Inflammatory macrophage treated with lipopolysaccharide for 1 hour (primary cell): Measurements from ENCODE around the gene GPR137.
"Not testable (repeated sequence)": the region's sequence is repeated elsewhere in the genome, so short reads cannot be mapped to it uniquely, and the experiment has no call there.

Source experiments
- DNase-seq, 2 donors: peaks; one replicate each; pipeline ENCODE4 v3.0.0-alpha.2; 2020 to 2022

Gene GPR137, protein sequence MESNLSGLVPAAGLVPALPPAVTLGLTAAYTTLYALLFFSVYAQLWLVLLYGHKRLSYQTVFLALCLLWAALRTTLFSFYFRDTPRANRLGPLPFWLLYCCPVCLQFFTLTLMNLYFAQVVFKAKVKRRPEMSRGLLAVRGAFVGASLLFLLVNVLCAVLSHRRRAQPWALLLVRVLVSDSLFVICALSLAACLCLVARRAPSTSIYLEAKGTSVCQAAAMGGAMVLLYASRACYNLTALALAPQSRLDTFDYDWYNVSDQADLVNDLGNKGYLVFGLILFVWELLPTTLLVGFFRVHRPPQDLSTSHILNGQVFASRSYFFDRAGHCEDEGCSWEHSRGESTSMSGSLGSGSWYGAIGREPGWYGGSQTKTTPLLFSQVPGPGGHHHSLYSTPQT

DNA sequence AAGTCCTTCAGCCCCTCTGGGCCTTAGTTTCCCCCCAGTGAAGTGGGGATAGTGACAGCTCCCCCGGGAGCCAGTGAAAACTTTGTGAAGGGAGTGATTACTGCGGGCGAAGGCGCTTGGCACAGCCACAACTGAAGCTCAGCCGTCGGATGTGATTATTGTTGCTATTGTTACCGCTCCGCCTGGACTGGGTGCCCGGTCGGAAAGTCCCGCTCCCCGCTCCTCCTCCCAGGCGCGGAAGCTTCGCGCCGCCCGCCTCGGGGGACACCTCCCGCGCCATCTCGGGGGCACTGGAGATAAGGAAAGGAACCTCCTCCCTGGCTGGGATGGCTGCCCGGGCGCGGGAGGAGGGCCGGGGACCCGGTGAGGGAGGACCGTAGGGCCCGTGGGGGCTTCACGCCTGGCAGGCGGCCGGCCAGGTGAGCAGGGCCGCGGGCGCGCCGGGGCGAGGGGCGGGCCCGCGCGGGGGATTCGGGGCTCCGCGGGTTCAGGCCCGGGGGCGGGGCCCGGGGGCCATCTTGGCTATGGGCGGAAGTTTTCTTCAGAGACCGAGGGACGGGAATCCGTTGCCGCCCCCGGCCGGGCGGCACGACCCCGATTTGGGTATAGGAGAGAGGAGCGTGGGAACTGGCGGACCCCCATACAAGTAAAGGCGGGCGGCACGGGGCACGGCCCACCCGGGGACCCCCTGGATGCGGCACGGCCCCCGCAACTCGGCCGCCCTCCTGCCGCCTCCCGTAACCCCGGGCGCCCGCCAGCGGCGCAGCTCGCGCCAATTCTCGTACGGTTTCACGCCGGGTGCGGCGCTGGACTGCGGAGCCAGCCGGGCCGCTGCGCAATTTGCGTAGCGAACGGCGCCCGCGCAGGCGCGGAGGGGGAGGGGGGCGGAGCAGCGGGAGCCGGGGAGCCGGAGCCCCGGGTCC lies at the start of gene GPR137:
GPR137 (plus strand) TSS at position 887 of the 923 bp plus-strand sequence. CDS start 677 bp downstream, outside the sequence.
- peak; percentile 74 to 91 for DNase-seq

GRCh38 chr11:64237484-64237951 lies 48.1 kb upstream of the GPR137 start:
- DNase-seq = no peak

DNA sequence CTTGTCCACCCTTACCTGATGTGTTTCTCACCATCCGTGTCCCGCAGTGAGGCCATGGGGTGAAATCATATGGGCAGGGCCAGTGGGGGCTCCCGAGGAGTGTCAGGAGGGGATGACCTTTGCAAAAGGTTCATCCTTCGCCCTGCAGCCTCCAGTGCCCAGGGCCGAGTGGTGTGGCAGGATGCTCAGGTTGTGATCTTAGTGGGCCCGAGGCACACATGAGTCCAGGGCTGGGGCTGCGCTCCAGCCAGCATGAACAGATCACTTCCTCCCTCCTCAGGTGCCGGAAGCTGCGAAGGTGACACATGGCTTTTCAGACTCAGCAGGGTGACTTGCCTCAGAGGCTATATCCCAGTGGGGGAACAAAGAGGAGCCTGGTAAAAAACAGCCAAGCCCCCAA lies 47.6 kb upstream of the GPR137 start:
- no peak for DNase-seq

DNA sequence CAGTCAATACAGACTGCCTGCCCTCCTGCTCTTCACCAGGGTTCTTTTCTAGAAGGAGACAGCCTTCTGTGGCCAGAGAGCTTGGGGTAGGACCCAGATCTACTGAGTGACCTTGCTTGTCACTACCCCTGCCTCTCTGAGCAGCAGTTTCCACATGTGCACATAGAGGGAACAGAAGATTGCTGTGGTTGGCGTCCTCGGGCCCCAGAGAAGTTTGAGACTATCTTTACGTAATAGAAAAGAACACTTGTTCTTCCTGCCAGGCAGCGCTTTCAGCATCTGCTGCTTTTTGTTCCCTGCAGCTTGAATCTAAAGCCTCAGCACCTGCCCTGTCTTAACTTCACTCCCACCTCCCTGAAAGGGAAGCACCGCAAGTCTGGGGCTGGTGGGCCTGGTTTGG lies 46.6 kb upstream of the GPR137 start:
- peak in 1 of 2 donors; percentile 27 for DNase-seq

- DNase-seq = peak; percentile 81 to 95
Observed at GRCh38 chr11:64239662-64240434, 45.8 kb upstream of the GPR137 start.

GRCh38 chr11:64240435-64241240 lies 45.0 kb upstream of the GPR137 start, which contains the start of gene FKBP2:
TSS of gene FKBP2 (plus strand) at chr11:64241095. CDS start at chr11:64242388, 1,293 bp downstream.
- peak; percentile 97 to 98 for DNase-seq

DNA sequence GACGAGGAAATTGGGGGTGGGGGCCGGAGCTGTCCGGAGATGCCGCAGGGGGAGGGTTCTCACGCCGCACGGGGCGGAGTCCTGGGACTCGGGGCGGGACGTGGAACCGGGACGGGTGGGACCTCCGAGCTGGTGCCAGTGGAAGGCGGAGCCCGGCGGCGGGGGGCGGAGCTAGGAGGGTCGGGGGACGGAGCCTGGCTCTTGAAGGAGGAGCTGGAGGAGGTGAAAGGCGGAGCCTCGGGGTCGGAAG lies 44.5 kb upstream of the GPR137 start:
- DNase-seq = peak; percentile 99 to 100

- no peak for DNase-seq
Observed at GRCh38 chr11:64241491-64242374, 43.9 kb upstream of the GPR137 start.

GRCh38 chr11:64243236-64243854 lies 42.3 kb upstream of the GPR137 start:
- DNase-seq = no peak

DNA sequence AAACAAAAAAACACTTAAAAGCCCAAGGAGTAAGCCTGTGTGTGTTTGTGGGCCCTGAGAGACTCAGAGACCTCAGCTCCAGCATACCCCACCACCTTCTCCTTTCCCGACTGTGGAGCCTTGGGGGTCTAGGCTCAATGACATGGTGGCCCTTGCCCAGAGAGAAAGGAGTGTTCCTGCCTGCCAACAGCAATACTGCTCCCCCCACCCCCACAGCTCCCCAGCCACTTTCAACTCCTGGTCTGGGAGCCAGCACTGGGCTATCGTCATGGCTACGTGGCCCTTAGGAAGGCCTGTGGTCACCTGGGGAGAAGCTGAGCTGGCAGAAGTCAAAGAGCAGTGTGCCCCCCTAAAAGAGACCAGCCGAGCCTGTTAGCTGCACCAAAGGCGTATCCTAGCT lies 41.5 kb upstream of the GPR137 start:
- DNase-seq = no peak

DNA sequence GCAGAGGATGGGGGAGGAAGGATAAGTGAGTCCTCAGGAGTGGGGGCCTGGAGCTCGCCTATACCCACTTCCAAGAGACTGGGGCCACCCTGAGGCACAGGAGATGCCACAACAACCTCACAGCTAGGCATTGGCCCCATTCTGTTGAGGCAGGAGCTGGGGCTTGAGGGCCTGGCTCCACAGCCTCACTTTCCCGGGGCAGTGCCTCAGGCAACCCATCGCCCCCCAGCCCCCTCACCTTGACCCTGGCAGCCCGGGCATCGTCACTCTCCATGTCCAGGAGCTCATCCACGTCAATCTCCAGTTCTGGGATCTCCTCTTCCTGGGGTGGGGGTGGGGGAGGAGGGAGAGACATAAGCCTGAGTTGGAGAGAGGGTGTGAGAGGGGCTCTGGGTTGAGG lies 40.7 kb upstream of the GPR137 start:
- no peak for DNase-seq

DNA sequence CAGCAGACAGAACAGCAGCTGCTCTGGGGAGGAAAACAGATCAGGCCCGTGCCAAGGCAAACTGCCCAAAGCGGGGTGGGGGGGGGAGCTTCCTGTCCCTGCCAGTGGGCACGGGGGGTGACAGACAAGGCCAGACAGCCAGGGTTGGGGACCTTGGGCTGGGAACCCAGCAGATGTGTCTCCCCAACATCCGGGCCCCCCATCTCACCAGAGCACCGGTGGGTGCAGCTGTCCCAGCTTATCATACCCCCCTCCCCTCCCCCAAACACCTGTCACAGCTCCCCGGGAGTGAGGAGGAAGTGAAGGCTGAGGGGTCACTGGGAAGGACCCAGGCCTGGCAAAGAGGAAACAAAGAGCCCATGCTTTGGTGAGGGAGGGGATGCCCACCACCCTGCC lies 40.2 kb upstream of the GPR137 start:
- no peak for DNase-seq

GRCh38 chr11:64245797-64246620 lies 39.6 kb upstream of the GPR137 start:
- peak; percentile 56 to 70 for DNase-seq

GRCh38 chr11:64246621-64246870 lies 39.1 kb upstream of the GPR137 start:
- not testable (repeated sequence) for DNase-seq

- peak; percentile 78 to 79 for DNase-seq
Observed at GRCh38 chr11:64246871-64247728, 38.5 kb upstream of the GPR137 start, which contains the start of gene PPP1R14B. TSS of gene PPP1R14B (minus strand) at chr11:64246943. CDS start at chr11:64246673, 270 bp downstream.

- no peak for DNase-seq
Observed at GRCh38 chr11:64247729-64248531, 37.7 kb upstream of the GPR137 start.

DNA sequence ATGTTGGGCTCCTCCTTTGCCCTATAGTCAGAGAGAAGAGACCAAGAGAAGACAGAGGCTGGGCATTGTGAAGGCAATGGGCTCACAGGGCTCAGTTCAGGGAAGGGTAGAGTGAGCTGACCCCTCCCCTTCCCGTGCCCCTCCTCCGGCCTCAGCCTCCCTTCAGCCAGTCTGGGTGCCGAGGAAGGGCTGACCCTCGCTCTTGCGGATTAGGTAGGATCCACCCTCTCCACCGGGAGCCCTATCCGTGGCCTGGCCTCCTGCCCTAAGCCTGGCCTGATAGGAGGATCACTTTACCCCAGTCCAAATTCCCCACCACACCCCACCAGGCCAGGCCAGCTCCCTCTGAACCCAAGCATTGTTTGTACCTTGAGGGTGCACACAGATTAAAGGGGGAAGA lies 37.1 kb upstream of the GPR137 start:
- DNase-seq = no peak

- no peak for DNase-seq
Observed at GRCh38 chr11:64249038-64249437, 36.6 kb upstream of the GPR137 start.
